ENCODE measurements around the gene RHBDL1. TPM values are rescaled to one million over a fixed set of nuclear protein-coding genes. Genes with fewer than 3 reads are reported as not detected.
A peak's percentile ranks its signal among the peaks of the same experiment; 100 is the strongest.

RHBDL1 gene
- polyA plus RNA-seq, 1 donor (not counting 4 experiments of a cell fraction or from before 2014, with no cell fraction given), result 0.71 TPM

DNA sequence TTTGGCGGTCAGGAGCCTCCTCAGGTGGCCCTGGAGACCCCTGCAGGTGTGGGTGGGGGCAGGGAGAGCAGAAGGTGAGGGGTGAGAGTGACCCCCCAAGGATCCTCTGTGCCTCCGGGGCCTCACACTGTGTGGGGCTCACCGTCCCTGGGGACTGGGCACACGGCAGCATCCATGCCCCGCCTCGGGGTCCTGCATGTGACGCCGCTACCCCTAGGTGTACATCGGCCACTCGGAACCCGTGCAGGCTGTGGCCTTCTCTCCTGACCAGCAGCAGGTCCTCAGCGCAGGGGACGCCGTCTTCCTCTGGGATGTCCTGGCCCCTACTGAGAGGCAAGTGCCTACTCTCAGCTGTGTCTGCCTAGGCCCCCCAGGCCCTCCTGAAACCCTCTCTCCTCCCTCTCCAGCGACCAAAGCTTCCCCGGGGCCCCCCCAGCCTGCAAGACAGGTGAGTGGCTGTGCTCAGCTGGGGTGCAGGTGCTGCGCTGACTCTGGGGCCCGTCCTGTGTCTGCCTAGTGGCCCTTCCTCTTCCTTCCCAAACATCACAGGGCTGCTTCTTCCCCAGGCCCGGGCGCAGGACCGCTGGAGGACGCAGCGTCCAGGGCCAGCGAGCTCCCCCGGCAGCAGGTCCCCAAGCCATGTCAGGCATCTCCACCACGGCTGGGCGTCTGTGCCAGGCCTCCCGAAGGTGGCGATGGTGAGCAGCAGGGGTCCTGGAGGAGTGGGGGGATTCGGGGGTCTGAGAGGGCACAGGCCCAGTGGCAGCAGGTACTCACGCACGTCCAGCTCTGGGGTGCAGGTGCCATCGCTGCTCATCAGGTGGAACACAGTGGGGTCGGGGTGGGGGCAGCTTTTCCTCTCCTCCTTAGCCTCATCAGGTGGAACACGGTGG is 16.5 kb upstream of the RHBDL1 start:
- Histone ChIP-seq H3K4me3 (ENCODE audit: control insufficient read depth in 2 of 3, extremely low read depth in 1 of 3, insufficient read depth in 2 of 3, low read depth in 1 of 3, low read length in 3 of 3) (no peak overlapping the region), H3K27ac (ENCODE audit: control insufficient read depth, insufficient read depth, low read length) (no peak overlapping the region), H4K20me1 (ENCODE audit: control insufficient read depth, extremely low read depth, insufficient read depth, low read length) (no peaks in the 10 kb centered on the region), H3K4me2 (ENCODE audit: control insufficient read depth, extremely low read depth, insufficient read depth, low read depth, low read length) (no peak overlapping the region), H3K9me1 (ENCODE audit: control insufficient read depth, extremely low read depth, insufficient read depth, low read length) (no peaks in the 10 kb centered on the region), H3K9ac (ENCODE audit: control insufficient read depth, extremely low read depth, insufficient read depth, low read length) (no peak overlapping the region), H3K79me2 (ENCODE audit: control insufficient read depth, insufficient read depth, low read length) (no peaks in the 10 kb centered on the region), H3K36me3 (ENCODE audit: control insufficient read depth in 2 of 2, extremely low read depth in 1 of 2, insufficient read depth in 2 of 2, low read length in 2 of 2) (no peaks in the 10 kb centered on the region), H3K4me1 (ENCODE audit: control insufficient read depth, extremely low read depth, insufficient read depth, low read length) (no peaks in the 10 kb centered on the region), H2AFZ (ENCODE audit: control insufficient read depth, low read length) (no peak overlapping the region), H3K27me3 (ENCODE audit: control insufficient read depth, extremely low read depth, insufficient read depth, low read length) (no peaks in the 10 kb centered on the region), H3K9me3 (ENCODE audit: control insufficient read depth, low read depth, low read length) (no peaks in the 10 kb centered on the region)
- DNase-seq (ENCODE audit: low read depth, low spot score) (no peak), FAIRE-seq (no peak)
- TF ChIP-seq EZH2 (IDR thresholded peaks at IDR 0.05; ENCODE audit: low read length), result no peak
- peak in 2 of 3 experiments; percentile 6 to 26 for TF ChIP-seq CTCF (optimal IDR thresholded peaks at IDR 0.05 in 1 of 3, IDR thresholded peaks at IDR 0.05 in 1 of 3, conservative IDR thresholded peaks at IDR 0.05 in 1 of 3; ENCODE audit: extremely low read depth in 1 of 3, insufficient read depth in 2 of 3, low read length in 3 of 3)
- dilution Hi-C loops (cut with MboI; ENCODE audit: extremely low pct_ligation_motif_present, low sequenced_read_pairs), result no loop called here

GRCh38 chr16:659618-660017 is 15.9 kb upstream of the RHBDL1 start:
- Histone ChIP-seq H3K4me3 (ENCODE audit: control insufficient read depth in 2 of 3, extremely low read depth in 1 of 3, insufficient read depth in 2 of 3, low read depth in 1 of 3, low read length in 3 of 3) (no peak overlapping the region), H2AFZ (ENCODE audit: control insufficient read depth, low read length) (no peak overlapping the region), H3K27ac (ENCODE audit: control insufficient read depth, insufficient read depth, low read length) (no peak overlapping the region), H3K79me2 (ENCODE audit: control insufficient read depth, insufficient read depth, low read length) (no peaks in the 10 kb centered on the region), H3K9ac (ENCODE audit: control insufficient read depth, extremely low read depth, insufficient read depth, low read length) (no peak overlapping the region), H4K20me1 (ENCODE audit: control insufficient read depth, extremely low read depth, insufficient read depth, low read length) (no peaks in the 10 kb centered on the region), H3K9me3 (ENCODE audit: control insufficient read depth, low read depth, low read length) (no peaks in the 10 kb centered on the region), H3K9me1 (ENCODE audit: control insufficient read depth, extremely low read depth, insufficient read depth, low read length) (no peaks in the 10 kb centered on the region), H3K36me3 (ENCODE audit: control insufficient read depth in 2 of 2, extremely low read depth in 1 of 2, insufficient read depth in 2 of 2, low read length in 2 of 2) (no peaks in the 10 kb centered on the region), H3K27me3 (ENCODE audit: control insufficient read depth, extremely low read depth, insufficient read depth, low read length) (no peaks in the 10 kb centered on the region), H3K4me2 (ENCODE audit: control insufficient read depth, extremely low read depth, insufficient read depth, low read depth, low read length) (no peak overlapping the region), H3K4me1 (ENCODE audit: control insufficient read depth, extremely low read depth, insufficient read depth, low read length) (no peaks in the 10 kb centered on the region)
- DNase-seq (ENCODE audit: low read depth, low spot score) (no peak), FAIRE-seq (no peak)
- dilution Hi-C loops (cut with MboI; ENCODE audit: extremely low pct_ligation_motif_present, low sequenced_read_pairs), result no loop called here
- no peak for TF ChIP-seq CTCF (optimal IDR thresholded peaks at IDR 0.05 in 1 of 3, IDR thresholded peaks at IDR 0.05 in 1 of 3, conservative IDR thresholded peaks at IDR 0.05 in 1 of 3; ENCODE audit: extremely low read depth in 1 of 3, insufficient read depth in 2 of 3, low read length in 3 of 3)
